Spleen (tissue), 11 donors: ENCODE measurements around the gene MVB12A. TPM values are rescaled to one million over a fixed set of nuclear protein-coding genes. Genes with fewer than 3 reads are reported as not detected.

Experiments
- DNase-seq: peaks from one replicate; pipeline ENCODE4 v3.0.0-alpha.2; 2020
- H3K27ac ChIP-seq, 8 donors: fragments of 200-600 bp; sonication (generic) in 7 of 8; 1 replicate in 4 of 8; 2 replicates in 4 of 8; pipeline versions ENCODE4 v1.5.0 to v1.8.0; 2016 to 2021; ENCODE audit warnings: inconsistent platforms in 4 of 8, mild to moderate bottlenecking in 4 of 8, moderate library complexity in 1 of 8
- H3K27me3 ChIP-seq, 7 donors: fragments of 200-600 bp; sonication (generic) in 6 of 7; replicated peaks in 1 of 7; 1 replicate in 4 of 7; 2 replicates in 3 of 7; pipeline versions ENCODE4 v1.5.0 to v1.8.0; 2016 to 2021; ENCODE audit warnings: inconsistent platforms in 3 of 7, mild to moderate bottlenecking in 1 of 7
- H3K36me3 ChIP-seq, 6 donors: fragments of 200-600 bp; sonication (generic) in 5 of 6; 1 replicate in 4 of 6; 2 replicates in 2 of 6; pipeline versions ENCODE4 v1.5.0 to v1.8.0; 2016 to 2021; ENCODE audit warnings: inconsistent platforms in 2 of 6
- H3K4me1 ChIP-seq, 6 donors: fragments of 200-600 bp; sonication (generic) in 5 of 6; 1 replicate in 3 of 6; 2 replicates in 3 of 6; pipeline versions ENCODE4 v1.5.0 to v1.8.0; 2016 to 2021; ENCODE audit warnings: inconsistent platforms in 3 of 6
- H3K4me3 ChIP-seq, 8 donors: fragments of 200-600 bp; sonication (generic) in 7 of 8; 1 replicate in 4 of 8; 2 replicates in 4 of 8; pipeline versions ENCODE4 v1.5.0 to v1.8.0; 2016 to 2021; ENCODE audit warnings: inconsistent platforms in 4 of 8, mild to moderate bottlenecking in 4 of 8, moderate library complexity in 2 of 8
- H3K9me3 ChIP-seq, 8 donors: fragments of 200-600 bp; sonication (generic) in 7 of 8; 1 replicate in 4 of 8; 2 replicates in 4 of 8; pipeline versions ENCODE4 v1.5.0 to v1.8.0; 2016 to 2021; ENCODE audit warnings: inconsistent platforms in 4 of 8
- POLR2A ChIP-seq, 3 donors: fragments of 450-650 bp; IDR thresholded peaks; one replicate each; pipeline ENCODE4 v1.5.1; 2017; ENCODE audit warnings: antibody characterized with exemption in 3 of 3, mild to moderate bottlenecking in 1 of 3
- POLR2AphosphoS5 ChIP-seq, 3 donors: sonication (generic); formaldehyde crosslinking; IDR thresholded peaks; one replicate each; pipeline ENCODE4 v1.5.1; 2017; ENCODE audit warnings: antibody characterized with exemption in 3 of 3
- WGBS, 5 donors: extraction: QIAGEN DNeasy Blood & Tissue Kit in 3 of 5; methylation state at CpG; one replicate each; pipeline versions ENCODE4 v1.1.5 to v1.1.7; 2013 to 2018; 5-methylcytosine and 5-hydroxymethylcytosine counted together
- intact Hi-C: fragments of 100-400 bp; cut with DNase I; formaldehyde crosslinking; loops from one replicate; pipeline ENCODE4 v1.15.0; 2023; ENCODE audit warnings: low total_unique reads
- polyA plus RNA-seq, 3 donors: library from polyadenylated mRNA; stranded (reverse); fragments of 200-250 nt; gene quantifications; one replicate each; pipeline ENCODE4 v1.2.1, GENCODE V29; 2013
- total RNA-seq, 7 donors: library from RNA; depleted of rRNA in 3 of 7; stranded (reverse); fragments of >200 nt in 3 of 7; fragmentation: NEBNext Ultra II Directional in 4 of 7; extraction: Animal tissue kit (Norgen Biotek cat#: 25700) in 4 of 7; gene quantifications; one replicate each; pipeline versions ENCODE4 v1.1.0 to v1.2.1, GENCODE V29; 2016 to 2021
- TF ChIP-seq, protein P1 (sequence below), 11 experiments: fragments of 200-600 bp in 7 of 11; fragments of 450-650 bp in 4 of 11; sonication (generic) in 4 of 11; IDR thresholded peaks in 8 of 11; conservative IDR thresholded peaks in 3 of 11; 1 replicate in 7 of 11; 2 replicates in 4 of 11; pipeline versions ENCODE4 v1.4.0 to v1.8.0; 2016 to 2021; ENCODE audit warnings: antibody characterized with exemption in 11 of 11, inconsistent platforms in 4 of 11, mild to moderate bottlenecking in 1 of 11
- donor health status: healthy with polysubstance abuse.
- donor health status: DM: no; HTN: no; CAD: no; lungs with moderate emphysema.
- donor health status: DM: no; HTN: no; CAD: no.
- donor health status: Bipolar disorder and iron deficiency.
- donor health status: healthy.
- donor health status: DM: no; HTN: no; CAD: no.
- donor health status: DM: yes; HTN: yes; CAD: no.

Gene MVB12A
- total and polyA plus RNA-seq, 10 donors = 31.7 to 62.0 (median 39.9) TPM

DNA sequence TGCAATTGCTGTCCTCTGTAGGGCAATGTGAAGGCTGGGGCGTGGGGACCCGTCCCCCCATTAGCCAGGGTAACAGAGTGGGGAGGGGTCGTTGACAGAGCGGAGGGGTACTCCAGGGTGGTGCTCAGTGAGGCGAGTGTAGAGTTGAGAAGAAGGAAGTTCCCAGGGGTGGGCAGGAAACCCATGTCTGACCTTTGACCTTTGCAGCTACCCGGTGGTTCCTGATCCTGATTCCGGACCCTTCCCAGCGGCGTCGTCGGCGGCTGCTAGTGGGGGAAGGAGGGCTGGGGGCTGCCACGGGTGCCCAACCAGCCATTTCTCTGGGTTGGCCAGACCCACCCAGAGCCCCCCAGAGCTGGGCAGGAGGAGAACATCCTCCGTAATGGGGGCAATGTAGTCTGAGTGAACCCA lies 40.6 kb upstream of the MVB12A start:
- 18 to 32% (median 28%) methylated on average over 12 to 14 of the region's 14 CpGs for WGBS, 5 donors

DNA sequence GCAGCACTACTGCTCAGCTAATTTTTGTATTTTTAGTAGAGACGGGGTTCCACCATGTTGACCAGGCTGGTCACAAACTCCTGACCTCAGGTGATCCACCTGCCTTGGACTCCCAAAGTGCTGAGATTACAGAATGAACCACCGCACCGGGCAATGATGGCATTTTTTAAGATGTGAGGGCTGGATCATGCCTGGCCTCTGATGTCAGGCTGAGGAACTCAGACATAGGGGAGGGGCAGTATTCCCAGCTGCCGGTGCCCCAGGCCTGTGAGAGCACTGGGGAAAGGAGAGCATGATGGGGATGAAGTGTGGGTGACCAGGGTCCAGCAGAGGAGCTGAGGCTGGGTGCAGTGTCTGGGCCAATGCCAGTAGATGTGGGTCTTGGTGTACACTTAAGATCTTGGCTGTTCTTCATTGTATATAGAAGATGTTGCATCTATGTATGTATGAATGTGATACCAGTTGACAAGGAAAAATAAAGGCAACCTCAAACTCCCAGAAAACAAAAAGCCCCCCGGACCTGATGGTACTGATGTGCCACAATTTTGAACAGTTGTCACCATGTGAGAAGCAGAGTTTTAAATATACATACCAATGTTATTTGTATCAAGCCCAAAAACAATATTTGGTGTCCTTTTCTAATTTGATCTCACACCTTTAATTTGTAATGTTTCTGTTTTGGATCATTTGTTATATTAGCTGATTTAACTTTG lies 39.3 kb upstream of the MVB12A start:
- no peaks in the 10 kb centered on the region for H3K36me3 ChIP-seq
- no peak for DNase-seq
- 91 to 99% (median 96%) methylated on average over 5 of the region's 5 CpGs for WGBS, 5 donors
- H3K27me3 ChIP-seq = peaks cover 0 to 30% (median 4%) of the 10 kb centered on the region in 7 donors
- H3K9me3 ChIP-seq = peaks cover 0 to 5% (median 0%) of the 10 kb centered on the region in 8 donors
- H3K4me3 ChIP-seq = no peak overlapping the region
- intact Hi-C loops = no loop called here
- H3K4me1 ChIP-seq = peaks cover 18 to 65% (median 45%) of the 10 kb centered on the region in 6 donors
- no peak for TF ChIP-seq POLR2A (IDR thresholded peaks at IDR 0.05)
- TF ChIP-seq, protein P1, sequence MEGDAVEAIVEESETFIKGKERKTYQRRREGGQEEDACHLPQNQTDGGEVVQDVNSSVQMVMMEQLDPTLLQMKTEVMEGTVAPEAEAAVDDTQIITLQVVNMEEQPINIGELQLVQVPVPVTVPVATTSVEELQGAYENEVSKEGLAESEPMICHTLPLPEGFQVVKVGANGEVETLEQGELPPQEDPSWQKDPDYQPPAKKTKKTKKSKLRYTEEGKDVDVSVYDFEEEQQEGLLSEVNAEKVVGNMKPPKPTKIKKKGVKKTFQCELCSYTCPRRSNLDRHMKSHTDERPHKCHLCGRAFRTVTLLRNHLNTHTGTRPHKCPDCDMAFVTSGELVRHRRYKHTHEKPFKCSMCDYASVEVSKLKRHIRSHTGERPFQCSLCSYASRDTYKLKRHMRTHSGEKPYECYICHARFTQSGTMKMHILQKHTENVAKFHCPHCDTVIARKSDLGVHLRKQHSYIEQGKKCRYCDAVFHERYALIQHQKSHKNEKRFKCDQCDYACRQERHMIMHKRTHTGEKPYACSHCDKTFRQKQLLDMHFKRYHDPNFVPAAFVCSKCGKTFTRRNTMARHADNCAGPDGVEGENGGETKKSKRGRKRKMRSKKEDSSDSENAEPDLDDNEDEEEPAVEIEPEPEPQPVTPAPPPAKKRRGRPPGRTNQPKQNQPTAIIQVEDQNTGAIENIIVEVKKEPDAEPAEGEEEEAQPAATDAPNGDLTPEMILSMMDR (IDR thresholded peaks at IDR 0.05 in 8 of 11, conservative IDR thresholded peaks at IDR 0.05 in 3 of 11) = no peak
- TF ChIP-seq POLR2AphosphoS5 (IDR thresholded peaks at IDR 0.05) = no peak
- H3K27ac ChIP-seq = no peak overlapping the region

More for the DNA sequence above, 40.6 kb upstream of the MVB12A start:
- Histone ChIP-seq H3K4me1 (peaks cover 18 to 71% (median 44%) of the 10 kb centered on the region in 6 donors), H3K27me3 (peaks cover 0 to 30% (median 4%) of the 10 kb centered on the region in 7 donors), H3K27ac (peak overlapping the region in 4 of 8 donors; percentile 2 to 43 (median 22)), H3K9me3 (peaks cover 0 to 5% (median 0%) of the 10 kb centered on the region in 8 donors), H3K4me3 (no peak overlapping the region), H3K36me3 (no peaks in the 10 kb centered on the region)
- intact Hi-C loops = no loop called here
- peak; percentile 28 to 61 (median 48) for TF ChIP-seq POLR2AphosphoS5 (IDR thresholded peaks at IDR 0.05)
- no peak for TF ChIP-seq POLR2A (IDR thresholded peaks at IDR 0.05)
- DNase-seq = peak; percentile 78

DNA sequence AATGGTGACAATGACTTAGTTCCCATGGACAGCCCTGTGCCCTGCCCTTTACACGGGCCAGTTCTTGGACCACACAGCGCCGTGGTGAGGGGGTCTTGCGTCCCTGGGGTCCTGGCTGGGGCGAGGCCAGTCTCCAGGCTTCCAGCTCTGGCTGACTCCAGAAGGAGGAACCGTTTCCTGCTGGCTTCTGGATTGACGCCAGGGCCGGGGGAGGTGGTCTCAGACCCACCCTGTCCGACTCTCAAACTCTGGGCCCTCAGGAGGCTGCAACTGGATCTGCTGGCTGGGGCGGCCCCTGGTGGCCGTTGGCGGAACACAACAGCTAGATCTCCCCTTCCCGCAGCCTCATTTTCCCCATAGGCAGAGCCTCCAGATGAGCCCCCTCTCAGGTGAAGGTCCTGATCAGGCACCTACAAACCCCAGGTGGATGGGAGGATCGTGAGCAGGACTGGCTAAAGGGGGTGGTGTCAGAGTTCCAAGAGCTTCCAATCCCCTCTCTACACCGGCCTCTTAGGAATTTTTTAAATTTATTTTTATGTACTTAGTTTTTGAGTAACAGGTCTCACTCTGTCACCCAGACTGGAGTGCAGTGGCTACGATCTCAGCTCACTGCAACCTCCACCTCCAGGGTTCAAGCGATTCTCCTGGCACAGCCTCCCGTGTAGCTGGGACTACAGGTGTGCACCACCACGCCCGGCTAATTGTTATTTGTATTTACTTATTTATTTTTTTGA lies 33.8 kb upstream of the MVB12A start:
- H3K27me3 ChIP-seq = peaks cover 0 to 14% (median 0%) of the 10 kb centered on the region in 7 donors
- peaks cover 9 to 48% (median 36%) of the 10 kb centered on the region in 6 donors for H3K4me1 ChIP-seq
- DNase-seq = peak; percentile 90
- H3K27ac ChIP-seq = no peak overlapping the region
- H3K4me3 ChIP-seq = no peak overlapping the region
- intact Hi-C loops = loop anchor here (5.0 kb wide), 2 partner anchors 39 to 94 kb away; no protein-coding TSS in a partner anchor
- 39 to 44% (median 40%) methylated on average over 12 to 20 of the region's 20 CpGs for WGBS, 5 donors
- H3K9me3 ChIP-seq = peaks cover 0 to 10% (median 2%) of the 10 kb centered on the region in 8 donors
- H3K36me3 ChIP-seq = no peaks in the 10 kb centered on the region
- TF ChIP-seq, protein P1 (IDR thresholded peaks at IDR 0.05 in 8 of 11, conservative IDR thresholded peaks at IDR 0.05 in 3 of 11) = peak; percentile 61 to 91 (median 84)
- TF ChIP-seq POLR2AphosphoS5 (IDR thresholded peaks at IDR 0.05) (peak in 2 of 3 donors; percentile 34 to 52), POLR2A (IDR thresholded peaks at IDR 0.05) (no peak)

DNA sequence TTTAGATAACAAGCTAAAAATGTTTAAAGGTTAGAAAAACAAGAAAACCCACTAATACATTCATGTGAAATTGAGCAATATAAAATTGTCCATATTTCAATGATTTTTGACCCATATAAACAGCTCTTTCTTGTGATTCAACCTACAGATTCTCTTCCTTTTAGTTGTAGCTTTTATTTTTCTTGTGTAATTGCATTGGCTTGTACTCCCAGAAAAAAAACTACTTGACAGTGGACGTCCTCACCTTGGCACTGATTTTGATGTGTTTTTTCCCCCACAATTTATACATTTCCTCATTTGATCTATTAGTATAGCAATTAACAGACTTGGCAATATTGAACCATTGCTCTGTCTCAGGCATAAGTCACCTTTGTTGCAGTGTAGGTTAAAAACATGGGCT lies 30.6 kb upstream of the MVB12A start:
- WGBS, 5 donors = 55 to 80% (median 74%) methylated on average over 1 of the region's 1 CpG
- intact Hi-C loops = loop anchor here (5.0 kb wide), 2 partner anchors 42 to 97 kb away; no protein-coding TSS in a partner anchor

More for the DNA sequence above, 30.6 kb upstream of the MVB12A start:
- no peaks in the 10 kb centered on the region for H3K36me3 ChIP-seq
- peaks cover 4 to 46% (median 39%) of the 10 kb centered on the region in 6 donors for H3K4me1 ChIP-seq
- TF ChIP-seq, protein P1 (IDR thresholded peaks at IDR 0.05 in 8 of 11, conservative IDR thresholded peaks at IDR 0.05 in 3 of 11) = no peak
- TF ChIP-seq POLR2AphosphoS5 (IDR thresholded peaks at IDR 0.05) (no peak), POLR2A (IDR thresholded peaks at IDR 0.05) (no peak)
- H3K9me3 ChIP-seq = peaks cover 0 to 10% (median 2%) of the 10 kb centered on the region in 8 donors
- peaks cover 0 to 29% (median 0%) of the 10 kb centered on the region in 7 donors for H3K27me3 ChIP-seq
- H3K27ac ChIP-seq = no peak overlapping the region
- no peak overlapping the region for H3K4me3 ChIP-seq
- no peak for DNase-seq
